AG10803 (cell line): ENCODE measurements around the gene ARRB1.

Experiments
- DNase-seq: peaks from one replicate; pipeline ENCODE4 v3.0.0; 2010; ENCODE audit warnings: low read depth
- H3K4me3 ChIP-seq: 2 replicates; pipeline ENCODE4 v1.5.1; 2011; ENCODE audit warnings: mild to moderate bottlenecking, low read length, control low read depth
- CTCF ChIP-seq: conservative IDR thresholded peaks from 2 replicates; pipeline ENCODE4 v1.5.1; 2011; ENCODE audit warnings: mild to moderate bottlenecking, low read length, control low read depth, inconsistent platforms

Gene ARRB1

DNA sequence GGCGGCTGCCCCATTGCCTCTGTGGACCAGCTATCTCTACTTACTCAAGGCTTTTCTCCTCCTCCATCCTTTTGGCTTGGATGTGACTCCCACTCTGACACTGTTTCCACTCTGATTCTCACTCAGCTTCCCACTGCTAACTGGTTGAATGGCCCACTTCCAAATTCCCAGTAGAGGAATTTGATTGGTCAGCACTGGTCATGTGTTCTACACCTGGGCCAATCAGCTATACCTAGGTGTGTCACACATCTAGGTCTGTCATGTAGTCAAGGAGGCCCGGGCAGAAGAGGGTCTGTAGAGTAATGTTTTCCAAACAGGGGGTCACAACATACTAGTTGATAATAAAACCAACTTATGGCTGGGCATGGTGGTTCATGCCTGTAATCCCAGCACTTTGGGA lies 57.6 kb downstream of the ARRB1 start:
- no peak for TF ChIP-seq CTCF
- no peak overlapping the region for H3K4me3 ChIP-seq
- no peak for DNase-seq

DNA sequence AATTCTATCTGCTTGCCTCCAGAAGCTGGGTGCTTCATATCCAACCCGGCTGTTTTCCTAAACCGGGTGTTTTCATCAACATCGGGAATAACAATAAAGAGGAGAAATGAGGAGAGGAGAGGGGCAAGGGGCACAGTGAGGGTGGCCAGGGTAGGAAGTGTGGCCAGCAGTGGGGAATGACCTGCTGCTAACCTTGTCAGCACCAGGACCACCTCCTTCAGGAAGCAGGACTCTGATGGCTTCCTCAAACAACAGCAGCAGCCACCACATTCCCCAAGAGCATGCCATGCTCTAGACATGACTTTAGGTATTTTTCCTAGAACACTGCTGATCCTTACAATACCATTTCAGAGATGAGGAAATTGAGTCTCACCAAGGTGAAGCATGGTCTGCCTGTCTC lies 58.5 kb downstream of the ARRB1 start:
- DNase-seq: no peak
- no peak for TF ChIP-seq CTCF
- H3K4me3 ChIP-seq: no peak overlapping the region

GRCh38 chr11:75291741-75292140 lies 59.7 kb downstream of the ARRB1 start:
- no peak for TF ChIP-seq CTCF
- no peak overlapping the region for H3K4me3 ChIP-seq
- DNase-seq: no peak

DNA sequence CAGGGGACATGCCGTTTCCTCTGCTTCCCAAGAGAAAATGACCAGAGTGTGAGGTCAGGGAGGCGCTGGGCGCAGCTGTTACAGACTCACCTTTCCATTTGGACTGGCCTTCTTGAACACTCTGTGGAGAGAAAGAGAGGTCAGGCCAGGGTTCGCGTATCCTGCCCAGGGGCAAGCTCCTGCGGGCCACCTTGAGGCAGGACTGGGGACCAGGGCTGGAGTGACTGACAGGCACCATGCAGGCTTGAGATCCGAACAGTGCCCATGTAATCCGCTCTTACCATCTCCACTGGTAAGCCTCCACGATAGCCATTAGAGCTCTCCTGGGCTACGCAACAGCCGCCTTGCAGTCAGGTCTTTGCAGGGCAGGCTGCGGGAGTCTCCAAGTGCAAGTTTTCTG lies 61.5 kb downstream of the ARRB1 start:
- no peak for TF ChIP-seq CTCF
- H3K4me3 ChIP-seq: no peak overlapping the region
- no peak for DNase-seq

DNA sequence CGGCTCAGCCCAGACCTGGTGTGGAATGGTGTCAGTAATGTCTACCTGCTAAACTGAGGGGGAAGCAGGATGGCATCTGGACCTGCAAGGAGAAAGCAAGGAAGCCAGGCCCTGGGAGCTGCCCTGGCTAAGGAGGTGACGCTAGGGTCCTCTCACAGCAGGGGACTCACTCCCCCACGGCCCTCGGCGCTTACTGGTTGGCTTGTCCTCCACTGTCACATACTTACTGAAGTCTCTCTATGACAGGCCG lies 62.0 kb downstream of the ARRB1 start:
- TF ChIP-seq CTCF: no peak
- H3K4me3 ChIP-seq: no peak overlapping the region
- no peak for DNase-seq

DNA sequence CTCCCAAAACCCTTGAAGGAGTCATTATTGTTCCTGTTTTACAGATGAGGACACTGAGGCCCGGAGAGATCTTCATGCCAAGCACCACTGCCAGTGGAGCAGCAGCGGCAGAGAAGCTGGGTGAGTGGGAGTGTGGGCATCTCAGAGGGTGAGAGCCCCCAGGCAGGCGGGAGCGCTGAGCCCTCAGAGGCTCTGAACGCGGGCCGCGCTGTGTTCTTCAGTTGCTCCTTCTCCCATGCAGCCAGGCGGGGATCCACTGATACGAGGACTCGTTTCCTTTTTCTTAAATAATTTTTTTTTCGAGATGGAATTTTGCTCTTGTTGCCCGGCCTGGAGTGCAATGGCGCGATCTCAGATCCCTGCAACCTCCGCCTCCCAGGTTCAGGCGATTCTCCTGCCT lies 63.9 kb downstream of the ARRB1 start:
- DNase-seq: no peak
- TF ChIP-seq CTCF: no peak
- no peak overlapping the region for H3K4me3 ChIP-seq

DNA sequence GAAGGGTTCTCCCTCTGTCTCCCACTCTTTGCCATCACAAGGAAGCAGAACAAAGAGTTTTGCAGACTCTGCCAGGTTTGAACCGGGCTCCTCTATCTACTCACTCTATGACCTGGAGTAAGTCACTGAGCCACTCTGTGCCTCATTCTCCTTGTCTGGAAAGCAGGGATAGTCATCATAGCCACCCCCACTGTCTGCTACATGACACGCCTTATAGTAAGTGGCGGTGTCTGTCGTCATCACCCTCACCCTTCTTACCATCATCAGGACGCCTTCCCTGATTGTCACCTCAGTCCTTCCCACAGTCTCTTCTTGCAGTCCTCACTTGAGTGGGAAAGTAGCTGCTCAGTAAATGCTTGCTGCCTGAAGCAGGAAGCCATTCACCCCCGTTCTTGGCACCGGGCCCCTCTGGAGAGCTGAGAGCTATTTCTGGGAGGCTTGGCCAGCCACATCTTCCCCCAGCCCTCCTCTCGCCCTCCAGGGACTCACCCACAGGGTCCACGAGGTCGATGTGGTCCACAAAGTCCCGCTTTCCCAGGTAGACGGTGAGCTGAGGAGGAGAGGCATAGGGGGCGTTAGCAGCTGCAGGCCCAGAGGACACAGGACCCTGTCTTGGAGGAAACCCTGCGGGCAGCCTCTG lies 64.5 kb downstream of the ARRB1 start:
- no peak for TF ChIP-seq CTCF
- no peak overlapping the region for H3K4me3 ChIP-seq
- no peak for DNase-seq
